Central memory CD8-positive, alpha-beta T cell (primary cell): ENCODE measurements around the gene LILRB2.
"Not testable (repeated sequence)": the region's sequence is repeated elsewhere in the genome, so short reads cannot be mapped to it uniquely, and the experiment has no call there.

Experiments used
- ATAC-seq: fragments of 150-1000 bp; cut with Tn5 transposase; replicated peaks from 2 replicates; pipeline ENCODE4 v1.10.0; 2022; ENCODE audit warnings: mild to moderate bottlenecking, moderate FRiP score, moderate number of reproducible peaks; ENCODE audit not compliant: poor library complexity, severe bottlenecking; ENCODE audit errors: extremely low read depth
- DNase-seq, 2 donors: peaks; one replicate each; pipeline ENCODE4 v3.0.0; 2021; ENCODE audit warnings: low spot score in 2 of 2
- H3K27ac Mint-ChIP-seq: one replicate; pipeline ENCODE4 v1.8.0; 2022; ENCODE audit warnings: low read depth, mild to moderate bottlenecking, moderate library complexity, mixed read lengths
- H3K27me3 Mint-ChIP-seq: one replicate; pipeline ENCODE4 v1.8.0; 2022; ENCODE audit warnings: mixed read lengths
- H3K36me3 Mint-ChIP-seq: one replicate; pipeline ENCODE4 v1.8.0; 2022; ENCODE audit warnings: mild to moderate bottlenecking, moderate library complexity, mixed read lengths; ENCODE audit not compliant: insufficient read depth
- H3K4me1 Mint-ChIP-seq: one replicate; pipeline ENCODE4 v1.8.0; 2022; ENCODE audit warnings: mixed read lengths
- H3K4me3 Mint-ChIP-seq: one replicate; pipeline ENCODE4 v1.8.0; 2022; ENCODE audit warnings: mild to moderate bottlenecking, moderate library complexity, mixed read lengths
- H3K9me3 Mint-ChIP-seq: one replicate; pipeline ENCODE4 v1.8.0; 2022; ENCODE audit warnings: mixed read lengths

LILRB2 gene

GRCh38 chr19:54281007-54281728 lies at the start of gene LILRB2:
TSS of gene LILRB2 (minus strand) at chr19:54281110. CDS start at chr19:54280496, 614 bp downstream.
- Mint-ChIP-seq H3K27ac (no peak within 1 kb of the TSS), H3K9me3 (no peaks in the 10 kb centered on the region), H3K36me3 (no peaks in the 10 kb centered on the region), H3K4me1 (no peaks in the 10 kb centered on the region), H3K27me3 (peaks cover 70% of the 10 kb centered on the region), H3K4me3 (no peak within 1 kb of the TSS)
- DNase-seq = no peak
- ATAC-seq = no peak

GRCh38 chr19:54329476-54330165 lies 48.7 kb upstream of the LILRB2 start:
- H3K27ac Mint-ChIP-seq = no peak overlapping the region
- no peaks in the 10 kb centered on the region for H3K36me3 Mint-ChIP-seq
- no peaks in the 10 kb centered on the region for H3K4me1 Mint-ChIP-seq
- DNase-seq (no peak), ATAC-seq (no peak)
- no peaks in the 10 kb centered on the region for H3K9me3 Mint-ChIP-seq
- no peak overlapping the region for H3K4me3 Mint-ChIP-seq
- peaks cover 15% of the 10 kb centered on the region for H3K27me3 Mint-ChIP-seq

- DNase-seq, H3K36me3 Mint-ChIP-seq, H3K27ac Mint-ChIP-seq, H3K9me3 Mint-ChIP-seq, ATAC-seq, H3K4me1 Mint-ChIP-seq, H3K4me3 Mint-ChIP-seq: not testable (repeated sequence)
- peaks cover 12% of the 10 kb centered on the region for H3K27me3 Mint-ChIP-seq
Measured at GRCh38 chr19:54328781-54329180, 47.9 kb upstream of the LILRB2 start.

- H3K4me1 Mint-ChIP-seq = no peaks in the 10 kb centered on the region
- H3K4me3 Mint-ChIP-seq = no peak overlapping the region
Measured at GRCh38 chr19:54325631-54326030, 44.7 kb upstream of the LILRB2 start.

GRCh38 chr19:54325194-54325621 lies 44.3 kb upstream of the LILRB2 start:
- Mint-ChIP-seq H3K9me3 (no peaks in the 10 kb centered on the region), H3K27ac (no peak overlapping the region), H3K27me3 (peaks cover 32% of the 10 kb centered on the region), H3K36me3 (no peaks in the 10 kb centered on the region), H3K4me1 (no peaks in the 10 kb centered on the region), H3K4me3 (no peak overlapping the region)
- DNase-seq = peak in 1 of 2 donors; percentile 48
- peak; percentile 40 for ATAC-seq

More at GRCh38 chr19:54325631-54326030, 44.7 kb upstream of the LILRB2 start:
- DNase-seq = no peak
- Mint-ChIP-seq H3K27me3 (peaks cover 28% of the 10 kb centered on the region), H3K27ac (no peak overlapping the region), H3K36me3 (no peaks in the 10 kb centered on the region), H3K9me3 (no peaks in the 10 kb centered on the region)
- no peak for ATAC-seq

GRCh38 chr19:54324071-54324470 lies 43.2 kb upstream of the LILRB2 start:
- H3K27ac Mint-ChIP-seq = no peak overlapping the region
- no peaks in the 10 kb centered on the region for H3K4me1 Mint-ChIP-seq
- H3K36me3 Mint-ChIP-seq = no peaks in the 10 kb centered on the region
- no peaks in the 10 kb centered on the region for H3K9me3 Mint-ChIP-seq
- no peak overlapping the region for H3K4me3 Mint-ChIP-seq
- ATAC-seq = no peak
- H3K27me3 Mint-ChIP-seq = peaks cover 37% of the 10 kb centered on the region
- DNase-seq = no peak

- not testable (repeated sequence) for DNase-seq, H3K4me1 Mint-ChIP-seq, H3K9me3 Mint-ChIP-seq, H3K27ac Mint-ChIP-seq, ATAC-seq, H3K36me3 Mint-ChIP-seq, H3K4me3 Mint-ChIP-seq
- peaks cover 37% of the 10 kb centered on the region for H3K27me3 Mint-ChIP-seq
Measured at GRCh38 chr19:54322934-54323333, 42.0 kb upstream of the LILRB2 start.

GRCh38 chr19:54322295-54322694 lies 41.4 kb upstream of the LILRB2 start:
- not testable (repeated sequence) for H3K4me3 Mint-ChIP-seq, H3K4me1 Mint-ChIP-seq, ATAC-seq, H3K9me3 Mint-ChIP-seq, DNase-seq, H3K36me3 Mint-ChIP-seq
- peaks cover 37% of the 10 kb centered on the region for H3K27me3 Mint-ChIP-seq
- peak overlapping the region; percentile 39 for H3K27ac Mint-ChIP-seq

GRCh38 chr19:54319892-54320670 lies 39.2 kb upstream of the LILRB2 start:
- Mint-ChIP-seq H3K36me3 (no peaks in the 10 kb centered on the region), H3K9me3 (no peaks in the 10 kb centered on the region)
- no peak for ATAC-seq

GRCh38 chr19:54319049-54319448 lies 38.1 kb upstream of the LILRB2 start:
- DNase-seq (no peak), ATAC-seq (no peak)
- Mint-ChIP-seq H3K4me1 (no peaks in the 10 kb centered on the region), H3K9me3 (no peaks in the 10 kb centered on the region), H3K36me3 (no peaks in the 10 kb centered on the region), H3K27me3 (peaks cover 49% of the 10 kb centered on the region), H3K4me3 (no peak overlapping the region), H3K27ac (no peak overlapping the region)

More at GRCh38 chr19:54319892-54320670, 39.2 kb upstream of the LILRB2 start:
- no peak overlapping the region for H3K27ac Mint-ChIP-seq
- no peak for DNase-seq
- H3K4me1 Mint-ChIP-seq = no peaks in the 10 kb centered on the region
- H3K27me3 Mint-ChIP-seq = peaks cover 47% of the 10 kb centered on the region
- H3K4me3 Mint-ChIP-seq = no peak overlapping the region

GRCh38 chr19:54317965-54318240 lies 37.0 kb upstream of the LILRB2 start:
- Mint-ChIP-seq H3K4me3 (no peak overlapping the region), H3K9me3 (no peaks in the 10 kb centered on the region), H3K36me3 (no peaks in the 10 kb centered on the region), H3K27me3 (peaks cover 61% of the 10 kb centered on the region), H3K4me1 (no peaks in the 10 kb centered on the region), H3K27ac (no peak overlapping the region)
- DNase-seq (no peak), ATAC-seq (no peak)

- Mint-ChIP-seq H3K36me3 (no peaks in the 10 kb centered on the region), H3K9me3 (no peaks in the 10 kb centered on the region), H3K27ac (no peak overlapping the region), H3K27me3 (peaks cover 63% of the 10 kb centered on the region), H3K4me1 (no peaks in the 10 kb centered on the region), H3K4me3 (no peak overlapping the region)
- no peak for ATAC-seq
- DNase-seq = no peak
Measured at GRCh38 chr19:54317108-54317964, 36.4 kb upstream of the LILRB2 start.
